GM23338 (cell line): ENCODE data around the gene LPP. TPM values are rescaled to one million over a fixed set of nuclear protein-coding genes. Genes with fewer than 3 reads are reported as not detected.

ENCODE experiments used
- ATAC-seq: fragments of 200-7000 bp; cut with Tn5 transposase; 3 replicates; pipeline ENCODE4 v1.9.1; 2020
- DNase-seq: peaks from one replicate; pipeline ENCODE4 v3.0.0-alpha.2; 2015; ENCODE audit warnings: low spot score
- H2AFZ ChIP-seq: fragments of 200-600 bp; sonication (generic); 2 replicates; pipeline ENCODE4 v1.8.0; 2016; ENCODE audit warnings: antibody characterized with exemption, mild to moderate bottlenecking, moderate library complexity
- H3F3A ChIP-seq: fragments of 200-600 bp; sonication (generic); replicated peaks from 2 replicates; pipeline ENCODE4 v1.8.0; 2017; ENCODE audit warnings: antibody characterized with exemption, mixed run types, low read depth
- H3K27ac ChIP-seq: fragments of 200-600 bp; sonication (generic); 2 replicates; pipeline ENCODE4 v1.6.1; 2016; ENCODE audit warnings: low read depth
- H3K27me3 ChIP-seq: fragments of 200-600 bp; sonication (generic); 2 replicates; pipeline ENCODE4 v1.8.0; 2016; ENCODE audit warnings: mild to moderate bottlenecking, mixed run types, moderate library complexity; ENCODE audit not compliant: insufficient read depth
- H3K36me3 ChIP-seq: fragments of 200-600 bp; sonication (generic); 2 replicates; pipeline ENCODE4 v1.8.0; 2016; ENCODE audit warnings: mild to moderate bottlenecking; ENCODE audit not compliant: insufficient read depth
- H3K4me1 ChIP-seq: fragments of 200-600 bp; sonication (generic); 2 replicates; pipeline ENCODE4 v1.8.0; 2016; ENCODE audit warnings: mild to moderate bottlenecking, moderate library complexity; ENCODE audit not compliant: insufficient read depth
- H3K4me2 ChIP-seq: fragments of 200-600 bp; sonication (generic); 2 replicates; pipeline ENCODE4 v1.7.1; 2017; ENCODE audit warnings: mixed run types
- H3K4me3 ChIP-seq: fragments of 200-600 bp; sonication (generic); 2 replicates; pipeline ENCODE4 v1.6.1; 2016; ENCODE audit warnings: mixed run types
- H3K79me2 ChIP-seq: fragments of 200-600 bp; sonication (generic); replicated peaks from 2 replicates; pipeline ENCODE4 v1.8.0; 2017; ENCODE audit warnings: mild to moderate bottlenecking; ENCODE audit not compliant: insufficient read depth
- H3K9me2 ChIP-seq: fragments of 200-600 bp; sonication (generic); 2 replicates; pipeline ENCODE4 v1.8.0; 2017; ENCODE audit not compliant: insufficient read depth
- H4K20me1 ChIP-seq: fragments of 200-600 bp; sonication (generic); replicated peaks from 2 replicates; pipeline ENCODE4 v1.8.0; 2017; ENCODE audit warnings: mild to moderate bottlenecking; ENCODE audit not compliant: insufficient read depth
- H3K27ac Mint-ChIP-seq: 2 replicates; pipeline ENCODE4 v1.8.0; 2020; ENCODE audit warnings: inconsistent platforms, mild to moderate bottlenecking, moderate library complexity, mixed read lengths
- H3K27me3 Mint-ChIP-seq: 3 replicates; pipeline ENCODE4 v1.8.0; 2022; ENCODE audit warnings: low read depth, mild to moderate bottlenecking, moderate library complexity, mixed read lengths, inconsistent platforms; ENCODE audit not compliant: insufficient read depth, poor library complexity
- H3K36me3 Mint-ChIP-seq: 3 replicates; pipeline ENCODE4 v1.8.0; 2021; ENCODE audit warnings: low read depth, mild to moderate bottlenecking, inconsistent platforms, moderate library complexity, mixed read lengths
- H3K4me1 Mint-ChIP-seq: 3 replicates; pipeline ENCODE4 v1.8.0; 2020; ENCODE audit warnings: mild to moderate bottlenecking, inconsistent platforms, mixed read lengths
- H3K4me3 Mint-ChIP-seq: 3 replicates; pipeline ENCODE4 v1.8.0; 2021; ENCODE audit warnings: moderate library complexity, mild to moderate bottlenecking, inconsistent platforms, mixed read lengths
- H3K9me3 Mint-ChIP-seq: 3 replicates; pipeline ENCODE4 v1.8.0; 2020; ENCODE audit warnings: moderate library complexity, mild to moderate bottlenecking, inconsistent platforms, mixed read lengths
- CREB1 ChIP-seq: fragments of 250-450 bp; sonication (Bioruptor Pico); IDR thresholded peaks from 2 replicates; pipeline ENCODE4 v1.5.0; 2020; ENCODE audit warnings: low read depth, mild to moderate bottlenecking, moderate library complexity
- ETS1 ChIP-seq: IDR thresholded peaks from 2 replicates; pipeline ENCODE4 v1.6.1; 2016; ENCODE audit warnings: antibody characterized with exemption
- EZH2 ChIP-seq: fragments of 200-600 bp; sonication (generic); IDR thresholded peaks from one replicate; pipeline ENCODE4 v1.8.0; 2017; ENCODE audit warnings: antibody characterized with exemption, mild to moderate bottlenecking, low read depth; ENCODE audit not compliant: unreplicated experiment
- EZH2phosphoT487 ChIP-seq: fragments of 200-600 bp; sonication (generic); IDR thresholded peaks from one replicate; pipeline ENCODE4 v1.8.1; 2018; ENCODE audit warnings: antibody characterized with exemption; ENCODE audit not compliant: unreplicated experiment
- NANOG ChIP-seq: IDR thresholded peaks from 2 replicates; pipeline ENCODE4 v1.6.1; 2016; ENCODE audit warnings: antibody characterized with exemption, borderline replicate concordance
- STAT1 ChIP-seq: IDR thresholded peaks from one replicate; pipeline ENCODE4 v1.6.1; 2016; ENCODE audit warnings: antibody characterized with exemption; ENCODE audit not compliant: unreplicated experiment
- ZNF114 ChIP-seq: fragments of 250-450 bp; sonication (Bioruptor Pico); IDR thresholded peaks from 2 replicates; pipeline ENCODE4 v1.5.0; 2020; ENCODE audit warnings: mild to moderate bottlenecking, moderate library complexity
- ZNF331 ChIP-seq: fragments of 250-450 bp; sonication (Bioruptor Pico); IDR thresholded peaks from 2 replicates; pipeline ENCODE4 v1.5.0; 2020; ENCODE audit warnings: low read depth, mild to moderate bottlenecking, moderate library complexity
- ZNF462 ChIP-seq: fragments of 250-450 bp; sonication (Bioruptor Pico); IDR thresholded peaks from 2 replicates; pipeline ENCODE4 v1.5.0; 2020; ENCODE audit warnings: mild to moderate bottlenecking, moderate library complexity
- polyA plus RNA-seq: library from polyadenylated mRNA; unstranded; fragments of >200 nt; fragmentation: Nextera tagmentation; extraction: Ambion mirVana; gene quantifications from 2 replicates; pipeline ENCODE4 v1.2.1, GENCODE V29; 2016
- total RNA-seq: library from RNA; depleted of rRNA; stranded (reverse); fragments of >200 nt; shearing (Covaris generic); gene quantifications from 2 replicates; pipeline ENCODE4 v1.2.3, GENCODE V29; 2014
- TF ChIP-seq, protein P1 (sequence below), 2 experiments: fragments of 200-600 bp in 1 of 2; sonication (generic) in 1 of 2; conservative IDR thresholded peaks; 2 replicates each; pipeline versions ENCODE4 v1.5.1 to v1.6.1; 2016 to 2017; ENCODE audit warnings: antibody characterized with exemption in 2 of 2, low read depth in 2 of 2, mild to moderate bottlenecking in 2 of 2, moderate library complexity in 1 of 2

Gene LPP
- total and polyA plus RNA-seq, 2 experiments from 2014 or later, result 23.0 to 35.2 TPM

DNA sequence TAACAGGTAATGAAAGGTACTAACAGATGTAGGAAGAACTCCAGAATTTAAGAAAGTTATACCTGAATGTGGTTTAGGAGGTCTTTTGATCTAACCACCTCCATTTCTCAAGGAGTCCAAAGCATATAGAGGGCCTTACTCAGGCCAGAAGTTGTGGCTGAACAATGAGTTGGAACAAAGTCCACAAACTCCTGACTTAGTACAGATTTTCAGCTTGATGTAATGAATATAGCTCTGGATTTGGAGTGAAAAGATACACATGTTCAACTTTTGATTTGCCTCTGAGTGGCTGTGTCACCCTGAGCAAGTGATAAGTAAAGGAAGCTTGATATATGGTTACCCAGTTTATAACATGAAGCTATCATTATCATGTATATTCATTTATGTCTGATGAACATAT lies 390.1 kb downstream of the LPP start:
- Histone ChIP-seq H3K4me3 (no peak overlapping the region), H3K79me2 (no peaks in the 10 kb centered on the region), H3K27ac (no peak overlapping the region), H2AFZ (no peak overlapping the region), H3K27me3 (no peaks in the 10 kb centered on the region), H3K9me2 (peaks cover 3% of the 10 kb centered on the region; the same call in 1 of the 2 replicates), H3K36me3 (no peaks in the 10 kb centered on the region), H4K20me1 (no peaks in the 10 kb centered on the region), H3K4me1 (no peaks in the 10 kb centered on the region), H3F3A (no peaks in the 10 kb centered on the region), H3K4me2 (no peak overlapping the region)
- no peak for DNase-seq
- no peak for ATAC-seq
- no peaks in the 10 kb centered on the region for H3K4me1 Mint-ChIP-seq
- H3K27ac Mint-ChIP-seq, result no peak overlapping the region
- TF ChIP-seq CREB1, result no peak
- TF ChIP-seq ZNF331 (CRISPR knock-in tag), result no peak
- TF ChIP-seq EZH2phosphoT487, result no peak
- TF ChIP-seq EZH2, result no peak
- TF ChIP-seq STAT1, result no peak
- TF ChIP-seq ZNF114 (CRISPR knock-in tag), result no peak
- no peak for TF ChIP-seq NANOG
- H3K9me3 Mint-ChIP-seq, result no peaks in the 10 kb centered on the region
- no peak overlapping the region for H3K4me3 Mint-ChIP-seq
- no peaks in the 10 kb centered on the region for H3K36me3 Mint-ChIP-seq
- no peaks in the 10 kb centered on the region for H3K27me3 Mint-ChIP-seq

- Histone ChIP-seq H3K9me2 (peaks cover 3% of the 10 kb centered on the region; the same call in 1 of the 2 replicates), H2AFZ (no peak overlapping the region), H3K4me3 (no peak overlapping the region), H3K79me2 (no peaks in the 10 kb centered on the region), H4K20me1 (no peaks in the 10 kb centered on the region), H3K27me3 (no peaks in the 10 kb centered on the region), H3K4me2 (no peak overlapping the region), H3K27ac (no peak overlapping the region), H3K36me3 (no peaks in the 10 kb centered on the region), H3K4me1 (no peaks in the 10 kb centered on the region), H3F3A (no peaks in the 10 kb centered on the region)
- no peaks in the 10 kb centered on the region for H3K27me3 Mint-ChIP-seq
- H3K36me3 Mint-ChIP-seq, result no peaks in the 10 kb centered on the region
- no peak overlapping the region for H3K27ac Mint-ChIP-seq
- TF ChIP-seq EZH2 (no peak), ZNF462 (no peak), ETS1 (no peak)
- TF ChIP-seq, protein P1, sequence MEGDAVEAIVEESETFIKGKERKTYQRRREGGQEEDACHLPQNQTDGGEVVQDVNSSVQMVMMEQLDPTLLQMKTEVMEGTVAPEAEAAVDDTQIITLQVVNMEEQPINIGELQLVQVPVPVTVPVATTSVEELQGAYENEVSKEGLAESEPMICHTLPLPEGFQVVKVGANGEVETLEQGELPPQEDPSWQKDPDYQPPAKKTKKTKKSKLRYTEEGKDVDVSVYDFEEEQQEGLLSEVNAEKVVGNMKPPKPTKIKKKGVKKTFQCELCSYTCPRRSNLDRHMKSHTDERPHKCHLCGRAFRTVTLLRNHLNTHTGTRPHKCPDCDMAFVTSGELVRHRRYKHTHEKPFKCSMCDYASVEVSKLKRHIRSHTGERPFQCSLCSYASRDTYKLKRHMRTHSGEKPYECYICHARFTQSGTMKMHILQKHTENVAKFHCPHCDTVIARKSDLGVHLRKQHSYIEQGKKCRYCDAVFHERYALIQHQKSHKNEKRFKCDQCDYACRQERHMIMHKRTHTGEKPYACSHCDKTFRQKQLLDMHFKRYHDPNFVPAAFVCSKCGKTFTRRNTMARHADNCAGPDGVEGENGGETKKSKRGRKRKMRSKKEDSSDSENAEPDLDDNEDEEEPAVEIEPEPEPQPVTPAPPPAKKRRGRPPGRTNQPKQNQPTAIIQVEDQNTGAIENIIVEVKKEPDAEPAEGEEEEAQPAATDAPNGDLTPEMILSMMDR (conservative IDR thresholded peaks at IDR 0.05; ENCODE audit: low read depth in 2 of 2), result no peak
- ATAC-seq (no peak), DNase-seq (no peak)
- no peaks in the 10 kb centered on the region for H3K9me3 Mint-ChIP-seq
- no peak overlapping the region for H3K4me3 Mint-ChIP-seq
- H3K4me1 Mint-ChIP-seq, result no peaks in the 10 kb centered on the region
Measured at GRCh38 chr3:188546835-188547670, 393.1 kb downstream of the LPP start.
